GM21381 (cell line): ENCODE measurements around the gene GOLGA8B.
A peak's percentile ranks its signal among the peaks of the same experiment; 100 is the strongest.
"Not testable (repeated sequence)": the region's sequence is repeated elsewhere in the genome, so short reads cannot be mapped to it uniquely, and the experiment has no call there.

ENCODE experiments used
- ATAC-seq: cut with Tn5 transposase; IDR thresholded peaks from one replicate; pipeline ENCODE4 v1.9.1; 2021; ENCODE audit warnings: mild to moderate bottlenecking, moderate library complexity; ENCODE audit not compliant: unreplicated experiment

GOLGA8B gene

GRCh38 chr15:34564711-34565110 is 18.7 kb downstream of the GOLGA8B start:
- ATAC-seq, result not testable (repeated sequence)

- ATAC-seq, result not testable (repeated sequence)
Measured at GRCh38 chr15:34560814-34561213, 22.6 kb downstream of the GOLGA8B start.

GRCh38 chr15:34559764-34560163 is 23.7 kb downstream of the GOLGA8B start:
- ATAC-seq, result not testable (repeated sequence)

GRCh38 chr15:34555162-34555561 is 28.3 kb downstream of the GOLGA8B start:
- ATAC-seq, result not testable (repeated sequence)

GRCh38 chr15:34554716-34555115 is 28.7 kb downstream of the GOLGA8B start:
- ATAC-seq, result not testable (repeated sequence)

- ATAC-seq, result not testable (repeated sequence)
Measured at GRCh38 chr15:34554126-34554525, 29.3 kb downstream of the GOLGA8B start.

GRCh38 chr15:34550129-34550528 is 33.3 kb downstream of the GOLGA8B start:
- not testable (repeated sequence) for ATAC-seq

GRCh38 chr15:34549381-34549809 is 34.1 kb downstream of the GOLGA8B start:
- ATAC-seq, result peak; percentile 63

- not testable (repeated sequence) for ATAC-seq
Measured at GRCh38 chr15:34543860-34544649, 39.4 kb downstream of the GOLGA8B start.

GRCh38 chr15:34535857-34536256 is 47.6 kb downstream of the GOLGA8B start:
- not testable (repeated sequence) for ATAC-seq
